ENCODE data around the gene SCLY. TPM values are rescaled to one million over a fixed set of nuclear protein-coding genes. Genes with fewer than 3 reads are reported as not detected.

The SCLY gene
- polyA plus RNA-seq, 1 of the 3 experiments (the other 2 are of a cell fraction) = 20.9 TPM

DNA sequence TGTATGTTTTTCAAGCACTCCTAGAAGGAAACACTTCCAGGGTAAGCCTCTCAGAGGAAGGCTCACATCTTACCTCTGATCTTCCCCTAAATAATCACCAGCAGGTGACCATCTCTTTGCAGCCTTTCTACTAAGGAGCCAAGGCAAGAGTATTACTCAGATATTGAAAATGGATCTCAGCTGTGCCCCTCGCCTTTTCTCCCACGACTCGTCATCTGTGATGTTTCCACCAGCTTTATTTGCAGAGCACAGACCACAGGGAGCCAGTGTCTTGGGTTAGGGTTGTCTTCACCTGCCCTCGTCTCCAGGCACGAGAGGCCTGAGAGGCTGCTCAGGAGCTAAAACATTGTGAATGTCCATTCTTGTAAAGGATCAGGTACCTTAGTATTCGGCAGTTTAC lies 16.9 kb upstream of the SCLY start (continued):
- TF ChIP-seq, protein P1, sequence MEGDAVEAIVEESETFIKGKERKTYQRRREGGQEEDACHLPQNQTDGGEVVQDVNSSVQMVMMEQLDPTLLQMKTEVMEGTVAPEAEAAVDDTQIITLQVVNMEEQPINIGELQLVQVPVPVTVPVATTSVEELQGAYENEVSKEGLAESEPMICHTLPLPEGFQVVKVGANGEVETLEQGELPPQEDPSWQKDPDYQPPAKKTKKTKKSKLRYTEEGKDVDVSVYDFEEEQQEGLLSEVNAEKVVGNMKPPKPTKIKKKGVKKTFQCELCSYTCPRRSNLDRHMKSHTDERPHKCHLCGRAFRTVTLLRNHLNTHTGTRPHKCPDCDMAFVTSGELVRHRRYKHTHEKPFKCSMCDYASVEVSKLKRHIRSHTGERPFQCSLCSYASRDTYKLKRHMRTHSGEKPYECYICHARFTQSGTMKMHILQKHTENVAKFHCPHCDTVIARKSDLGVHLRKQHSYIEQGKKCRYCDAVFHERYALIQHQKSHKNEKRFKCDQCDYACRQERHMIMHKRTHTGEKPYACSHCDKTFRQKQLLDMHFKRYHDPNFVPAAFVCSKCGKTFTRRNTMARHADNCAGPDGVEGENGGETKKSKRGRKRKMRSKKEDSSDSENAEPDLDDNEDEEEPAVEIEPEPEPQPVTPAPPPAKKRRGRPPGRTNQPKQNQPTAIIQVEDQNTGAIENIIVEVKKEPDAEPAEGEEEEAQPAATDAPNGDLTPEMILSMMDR (IDR thresholded peaks at IDR 0.05) = no peak
- TF ChIP-seq RXRA (IDR thresholded peaks at IDR 0.05; ENCODE audit: borderline replicate concordance, low read depth) (no peak), SMC3 (IDR thresholded peaks at IDR 0.05; ENCODE audit: low read depth, low read length) (no peak), TAF1 (IDR thresholded peaks at IDR 0.05; ENCODE audit: borderline replicate concordance, low read depth, low read length) (no peak)

DNA sequence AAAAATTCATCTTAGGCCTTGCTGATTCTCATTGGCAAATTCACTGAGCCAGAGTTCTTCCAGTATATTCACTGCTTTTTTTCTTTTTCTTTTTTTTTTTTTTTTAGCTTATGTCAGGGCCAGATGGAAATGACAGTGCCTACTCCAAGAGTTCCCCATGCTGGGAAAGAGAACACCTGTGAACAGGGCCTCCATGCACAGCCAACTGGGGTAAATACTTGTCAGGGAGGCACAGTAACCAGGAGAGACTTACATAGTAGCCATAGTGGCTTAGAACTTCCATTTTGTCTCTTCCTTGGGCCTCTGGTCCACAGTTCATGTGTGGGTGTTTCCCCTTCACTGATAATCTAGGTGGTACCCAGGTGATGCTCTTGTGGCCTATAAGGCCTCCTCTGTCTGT lies 15.2 kb upstream of the SCLY start:
- H3K36me3 ChIP-seq (replicated peaks in 1 of 2; ENCODE audit: control insufficient read depth in 1 of 2, insufficient read depth in 2 of 2, low read length in 1 of 2) = peaks cover 11 to 41% of the 10 kb centered on the region in 2 experiments
- no peaks in the 10 kb centered on the region; a peak in 2 of 4 replicates for H3K4me1 ChIP-seq (ENCODE audit: control insufficient read depth in 1 of 2, insufficient read depth in 2 of 2, low read depth in 1 of 2, low read length in 1 of 2)
- no peak overlapping the region for H3K4me3 ChIP-seq (ENCODE audit: low read depth in 2 of 2, low read length in 1 of 2)
- POLR2A ChIA-PET = interaction anchor here (1.3 kb wide), 1 partner anchor 15 kb away, joined by 3 read pairs; the partner anchor contains the start of gene SCLY
- no peak for DNase-seq
- no peaks in the 10 kb centered on the region for H3K27me3 ChIP-seq (ENCODE audit: insufficient read depth)
- no peak overlapping the region for H3K27ac ChIP-seq (ENCODE audit: low read depth in 2 of 2, low read length in 1 of 2)
- no peaks in the 10 kb centered on the region for H3F3A ChIP-seq (replicated peaks; ENCODE audit: insufficient read depth)
- no peak overlapping the region for H2AFZ ChIP-seq (ENCODE audit: low read depth)
- H3K79me2 ChIP-seq (ENCODE audit: insufficient read depth) = no peaks in the 10 kb centered on the region
- no peaks in the 10 kb centered on the region for H3K9me3 ChIP-seq
- CTCF ChIA-PET = no interaction called here
- H4K20me1 ChIP-seq (ENCODE audit: insufficient read depth) = no peaks in the 10 kb centered on the region
- no peak overlapping the region for H3K4me2 ChIP-seq
- H3K9ac ChIP-seq = no peak overlapping the region
- no peaks in the 10 kb centered on the region for H3K9me2 ChIP-seq
- TF ChIP-seq, protein P2, sequence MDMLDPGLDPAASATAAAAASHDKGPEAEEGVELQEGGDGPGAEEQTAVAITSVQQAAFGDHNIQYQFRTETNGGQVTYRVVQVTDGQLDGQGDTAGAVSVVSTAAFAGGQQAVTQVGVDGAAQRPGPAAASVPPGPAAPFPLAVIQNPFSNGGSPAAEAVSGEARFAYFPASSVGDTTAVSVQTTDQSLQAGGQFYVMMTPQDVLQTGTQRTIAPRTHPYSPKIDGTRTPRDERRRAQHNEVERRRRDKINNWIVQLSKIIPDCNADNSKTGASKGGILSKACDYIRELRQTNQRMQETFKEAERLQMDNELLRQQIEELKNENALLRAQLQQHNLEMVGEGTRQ (IDR thresholded peaks at IDR 0.05; ENCODE audit: borderline replicate concordance, low read depth, low read length) = no peak
- TF ChIP-seq, protein P3, sequence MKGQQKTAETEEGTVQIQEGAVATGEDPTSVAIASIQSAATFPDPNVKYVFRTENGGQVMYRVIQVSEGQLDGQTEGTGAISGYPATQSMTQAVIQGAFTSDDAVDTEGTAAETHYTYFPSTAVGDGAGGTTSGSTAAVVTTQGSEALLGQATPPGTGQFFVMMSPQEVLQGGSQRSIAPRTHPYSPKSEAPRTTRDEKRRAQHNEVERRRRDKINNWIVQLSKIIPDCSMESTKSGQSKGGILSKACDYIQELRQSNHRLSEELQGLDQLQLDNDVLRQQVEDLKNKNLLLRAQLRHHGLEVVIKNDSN (IDR thresholded peaks at IDR 0.05; ENCODE audit: borderline replicate concordance, low read depth) = no peak
- TF ChIP-seq RCOR1 (IDR thresholded peaks at IDR 0.05; ENCODE audit: low read length) (no peak), MEF2A (IDR thresholded peaks at IDR 0.05; ENCODE audit: borderline replicate concordance, low read depth) (no peak), TAF1 (IDR thresholded peaks at IDR 0.05; ENCODE audit: borderline replicate concordance, low read depth, low read length) (no peak), SIN3A (IDR thresholded peaks at IDR 0.05; ENCODE audit: borderline replicate concordance, low read depth, low read length) (no peak), GABPA (IDR thresholded peaks at IDR 0.05; ENCODE audit: low read depth) (no peak), NRF1 (IDR thresholded peaks at IDR 0.05; ENCODE audit: low read depth, low read length) (no peak), GATA2 (CRISPR knock-in tag; IDR thresholded peaks at IDR 0.05) (no peak), EP300 (IDR thresholded peaks at IDR 0.05; ENCODE audit: borderline replicate concordance in 1 of 2, low read depth in 1 of 2, low read length in 1 of 2) (no peak), RAD21 (IDR thresholded peaks at IDR 0.05; ENCODE audit: low read length) (no peak), ELF1 (IDR thresholded peaks at IDR 0.05) (no peak), FOXJ3 (CRISPR knock-in tag; IDR thresholded peaks at IDR 0.05) (no peak)
- TF ChIP-seq, protein P4, sequence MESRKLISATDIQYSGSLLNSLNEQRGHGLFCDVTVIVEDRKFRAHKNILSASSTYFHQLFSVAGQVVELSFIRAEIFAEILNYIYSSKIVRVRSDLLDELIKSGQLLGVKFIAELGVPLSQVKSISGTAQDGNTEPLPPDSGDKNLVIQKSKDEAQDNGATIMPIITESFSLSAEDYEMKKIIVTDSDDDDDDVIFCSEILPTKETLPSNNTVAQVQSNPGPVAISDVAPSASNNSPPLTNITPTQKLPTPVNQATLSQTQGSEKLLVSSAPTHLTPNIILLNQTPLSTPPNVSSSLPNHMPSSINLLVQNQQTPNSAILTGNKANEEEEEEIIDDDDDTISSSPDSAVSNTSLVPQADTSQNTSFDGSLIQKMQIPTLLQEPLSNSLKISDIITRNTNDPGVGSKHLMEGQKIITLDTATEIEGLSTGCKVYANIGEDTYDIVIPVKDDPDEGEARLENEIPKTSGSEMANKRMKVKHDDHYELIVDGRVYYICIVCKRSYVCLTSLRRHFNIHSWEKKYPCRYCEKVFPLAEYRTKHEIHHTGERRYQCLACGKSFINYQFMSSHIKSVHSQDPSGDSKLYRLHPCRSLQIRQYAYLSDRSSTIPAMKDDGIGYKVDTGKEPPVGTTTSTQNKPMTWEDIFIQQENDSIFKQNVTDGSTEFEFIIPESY (IDR thresholded peaks at IDR 0.05; ENCODE audit: borderline replicate concordance, low read depth) = no peak
- TF ChIP-seq, protein P5, sequence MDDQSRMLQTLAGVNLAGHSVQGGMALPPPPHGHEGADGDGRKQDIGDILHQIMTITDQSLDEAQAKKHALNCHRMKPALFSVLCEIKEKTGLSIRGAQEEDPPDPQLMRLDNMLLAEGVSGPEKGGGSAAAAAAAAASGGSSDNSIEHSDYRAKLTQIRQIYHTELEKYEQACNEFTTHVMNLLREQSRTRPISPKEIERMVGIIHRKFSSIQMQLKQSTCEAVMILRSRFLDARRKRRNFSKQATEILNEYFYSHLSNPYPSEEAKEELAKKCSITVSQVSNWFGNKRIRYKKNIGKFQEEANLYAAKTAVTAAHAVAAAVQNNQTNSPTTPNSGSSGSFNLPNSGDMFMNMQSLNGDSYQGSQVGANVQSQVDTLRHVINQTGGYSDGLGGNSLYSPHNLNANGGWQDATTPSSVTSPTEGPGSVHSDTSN (IDR thresholded peaks at IDR 0.05) = no peak

Measured in SK-N-SH (cell line).